CD14-positive monocyte (primary cell): ENCODE measurements around the gene HPDL. TPM values are rescaled to one million over a fixed set of nuclear protein-coding genes. Genes with fewer than 3 reads are reported as not detected.
A peak's percentile ranks its signal among the peaks of the same experiment; 100 is the strongest.
"Not testable (repeated sequence)": the region's sequence is repeated elsewhere in the genome, so short reads cannot be mapped to it uniquely, and the experiment has no call there.

ENCODE experiments used
- DNase-seq, 3 donors: peaks; one replicate each; pipeline ENCODE4 v3.0.0-alpha.2; 2011 to 2022
- H2AFZ ChIP-seq: 2 replicates; pipeline ENCODE4 v1.6.0; 2012; ENCODE audit warnings: mild to moderate bottlenecking, low read depth, low read length, inconsistent platforms; ENCODE audit not compliant: insufficient read depth, poor library complexity, severe bottlenecking
- H3K27ac ChIP-seq, 2 donors: 1 replicate in 1 of 2; 2 replicates in 1 of 2; pipeline ENCODE4 v1.5.1; 2012 to 2013; ENCODE audit warnings: low read length in 2 of 2, control low read depth in 1 of 2, inconsistent platforms in 1 of 2, low read depth in 1 of 2, mild to moderate bottlenecking in 1 of 2
- H3K27me3 ChIP-seq, 2 donors: one replicate each; pipeline versions ENCODE4 v1.6.0 to v1.6.1; 2011 to 2013; ENCODE audit warnings: low read length in 2 of 2; ENCODE audit not compliant: control insufficient read depth in 2 of 2, insufficient read depth in 2 of 2
- H3K36me3 ChIP-seq, 2 donors: replicated peaks in 1 of 2; 1 replicate in 1 of 2; 2 replicates in 1 of 2; pipeline versions ENCODE4 v1.5.1 to v1.6.1; 2012 to 2013; ENCODE audit warnings: low read length in 2 of 2, control low read depth in 1 of 2, inconsistent platforms in 1 of 2, mild to moderate bottlenecking in 1 of 2; ENCODE audit not compliant: insufficient read depth in 2 of 2, control insufficient read depth in 1 of 2
- H3K4me1 ChIP-seq, 2 donors: 1 replicate in 1 of 2; 2 replicates in 1 of 2; pipeline versions ENCODE4 v1.5.1 to v1.6.1; 2012 to 2013; ENCODE audit warnings: low read length in 2 of 2, control low read depth in 1 of 2, inconsistent platforms in 1 of 2, mild to moderate bottlenecking in 1 of 2, moderate library complexity in 1 of 2; ENCODE audit not compliant: insufficient read depth in 2 of 2, control insufficient read depth in 1 of 2
- H3K4me2 ChIP-seq: replicated peaks from 2 replicates; pipeline ENCODE3; 2012; ENCODE audit warnings: low read length, moderate library complexity, mild to moderate bottlenecking; ENCODE audit not compliant: poor library complexity, severe bottlenecking; ENCODE audit errors: extremely low read depth
- H3K4me3 ChIP-seq, 3 experiments: fragments of 200-600 bp in 1 of 3; sonication (generic) in 1 of 3; replicated peaks in 1 of 3; 1 replicate in 2 of 3; 2 replicates in 1 of 3; pipeline ENCODE4 v1.5.1; 2011 to 2013; ENCODE audit warnings: low read length in 3 of 3, mild to moderate bottlenecking in 3 of 3, control low read depth in 2 of 3, low read depth in 2 of 3, inconsistent platforms in 1 of 3, moderate library complexity in 1 of 3
- H3K79me2 ChIP-seq: 2 replicates; pipeline ENCODE4 v1.6.0; 2012; ENCODE audit warnings: mild to moderate bottlenecking, control low read depth, inconsistent platforms, low read length, moderate library complexity; ENCODE audit not compliant: insufficient read depth
- H3K9ac ChIP-seq: 2 replicates; pipeline ENCODE4 v1.6.0; 2017; ENCODE audit warnings: low read length, mild to moderate bottlenecking; ENCODE audit not compliant: insufficient read depth, poor library complexity, severe bottlenecking
- H3K9me3 ChIP-seq, 2 donors: replicated peaks in 1 of 2; 1 replicate in 1 of 2; 2 replicates in 1 of 2; pipeline versions ENCODE4 v1.5.1 to v1.6.1; 2012 to 2013; ENCODE audit warnings: low read length in 2 of 2, control low read depth in 1 of 2; ENCODE audit not compliant: control insufficient read depth in 1 of 2, insufficient read depth in 1 of 2
- H4K20me1 ChIP-seq: 2 replicates; pipeline ENCODE4 v1.6.0; 2012; ENCODE audit warnings: mild to moderate bottlenecking, low read length, control low read depth, moderate library complexity; ENCODE audit not compliant: insufficient read depth
- H3K27ac Mint-ChIP-seq, 7 donors: one replicate each; pipeline ENCODE4 v1.8.0; 2020; ENCODE audit warnings: mild to moderate bottlenecking in 7 of 7, mixed read lengths in 7 of 7, moderate library complexity in 6 of 7, inconsistent platforms in 2 of 7
- H3K27me3 Mint-ChIP-seq, 3 donors: one replicate each; pipeline ENCODE4 v1.8.0; 2021 to 2022; ENCODE audit warnings: low read depth in 3 of 3, mild to moderate bottlenecking in 3 of 3, mixed read lengths in 3 of 3, moderate library complexity in 3 of 3, inconsistent platforms in 1 of 3
- H3K36me3 Mint-ChIP-seq, 2 donors: one replicate each; pipeline ENCODE4 v1.8.0; 2020; ENCODE audit warnings: mixed read lengths in 2 of 2, inconsistent platforms in 1 of 2, mild to moderate bottlenecking in 1 of 2
- H3K4me1 Mint-ChIP-seq: one replicate; pipeline ENCODE4 v1.8.0; 2020; ENCODE audit warnings: mild to moderate bottlenecking, mixed read lengths
- H3K4me3 Mint-ChIP-seq, 2 donors: one replicate each; pipeline ENCODE4 v1.8.0; 2020; ENCODE audit warnings: mild to moderate bottlenecking in 2 of 2, mixed read lengths in 2 of 2, moderate library complexity in 1 of 2
- H3K9me3 Mint-ChIP-seq, 7 donors: one replicate each; pipeline ENCODE4 v1.8.0; 2020 to 2022; ENCODE audit warnings: mixed read lengths in 7 of 7, mild to moderate bottlenecking in 6 of 7, moderate library complexity in 6 of 7, inconsistent platforms in 2 of 7
- CTCF ChIP-seq: fragments of 200-600 bp; IDR thresholded peaks from one replicate; pipeline ENCODE4 v1.8.0; 2022; ENCODE audit warnings: antibody characterized with exemption, mild to moderate bottlenecking
- WGBS: methylation state at CpG from one replicate; pipeline ENCODE4 v1.1.5; 2013; ENCODE audit warnings: missing lambda C conversion rate; ENCODE audit not compliant: insufficient coverage; 5-methylcytosine and 5-hydroxymethylcytosine counted together
- intact Hi-C, 2 donors: fragments of 100-400 bp; cut with micrococcal nuclease; formaldehyde crosslinking; loops; one replicate each; pipeline versions ENCODE4 v1.15.0 to v1.15.1; 2023
- polyA minus RNA-seq: library from RNA; depleted of rRNA, polyadenylated mRNA; stranded (reverse); fragments of >200 nt; gene quantifications from 2 replicates; pipeline ENCODE4 v1.2.3, GENCODE V29; 2012
- polyA plus RNA-seq, 3 donors: library from polyadenylated mRNA; depleted of rRNA in 1 of 3; unstranded in 2 of 3; stranded (reverse) in 1 of 3; fragments of 300-500 nt in 2 of 3; fragments of >200 nt in 1 of 3; fragmentation: Illumina TruSeq in 2 of 3; gene quantifications; 1 replicate in 2 of 3; 2 replicates in 1 of 3; pipeline ENCODE4 v1.2.3, GENCODE V29; 2012 to 2021
- total RNA-seq, 12 experiments: library from RNA in 1 of 12; stranded (reverse) in 1 of 12; fragments of 120-200 nt in 1 of 12; gene quantifications; one replicate each; pipeline ENCODE4 v1.2.4 and lab custom pipeline; 2013 to 2026; ENCODE audit warnings: mixed read lengths in 6 of 12, inconsistent platforms in 1 of 12

HPDL gene
- 0.10 TPM for total RNA-seq (2013)
- polyA plus RNA-seq = under 1 TPM in 1 of 3 donors, not detected in 2; 0.17 TPM
- not detected in 2 replicates for polyA minus RNA-seq
- total RNA-seq (lab: John Stamatoyannopoulos, UW) = 0 to 0.32 (median 0.04) reads per million in 11 experiments

- no peak for DNase-seq
- Histone ChIP-seq H4K20me1 (no peaks in the 10 kb centered on the region), H3K4me3 (peak within 1 kb of the TSS; percentile 39 to 76 (median 48)), H3K9ac (peak within 1 kb of the TSS; percentile 53), H3K36me3 (peaks cover 12 to 28% of the 10 kb centered on the region in 2 donors), H3K79me2 (no peaks in the 10 kb centered on the region), H3K4me1 (peaks cover 15 to 18% of the 10 kb centered on the region in 2 donors), H3K27me3 (peaks cover 0 to 4% of the 10 kb centered on the region in 2 donors), H3K9me3 (no peaks in the 10 kb centered on the region), H3K27ac (no peak within 1 kb of the TSS), H3K4me2 (peak within 1 kb of the TSS; percentile 84), H2AFZ (peak within 1 kb of the TSS; percentile 88)
- Mint-ChIP-seq H3K27me3 (peaks cover 2 to 18% (median 6%) of the 10 kb centered on the region in 3 donors), H3K4me3 (peak within 1 kb of the TSS; percentile 83 to 89), H3K4me1 (peaks cover 19% of the 10 kb centered on the region), H3K36me3 (peaks cover 19 to 28% of the 10 kb centered on the region in 2 donors), H3K27ac (peak within 1 kb of the TSS in 1 of 7 donors; percentile 65), H3K9me3 (peaks cover 0 to 3% (median 0%) of the 10 kb centered on the region in 7 donors)
- TF ChIP-seq CTCF = no peak
- WGBS = 10% methylated on average over 96 of the region's 96 CpGs
- intact Hi-C loops = no loop called here
Measured at GRCh38 chr1:45326627-45327623, at the start of gene HPDL. TSS of gene HPDL (plus strand) at chr1:45326895. CDS start at chr1:45327149, 254 bp downstream.

GRCh38 chr1:45282351-45282750 lies 44.3 kb upstream of the HPDL start:
- Histone ChIP-seq H3K36me3 (no peaks in the 10 kb centered on the region), H3K9ac (no peak overlapping the region), H4K20me1 (no peaks in the 10 kb centered on the region), H3K9me3 (peaks cover 0 to 7% of the 10 kb centered on the region in 2 donors), H3K79me2 (no peaks in the 10 kb centered on the region), H2AFZ (no peak overlapping the region), H3K4me3 (no peak overlapping the region), H3K4me2 (no peak overlapping the region), H3K27me3 (no peaks in the 10 kb centered on the region), H3K4me1 (no peaks in the 10 kb centered on the region), H3K27ac (no peak overlapping the region)
- Mint-ChIP-seq H3K9me3 (peaks cover 11 to 22% (median 17%) of the 10 kb centered on the region in 7 donors), H3K4me1 (peaks cover 8% of the 10 kb centered on the region), H3K4me3 (no peak overlapping the region), H3K36me3 (no peaks in the 10 kb centered on the region), H3K27me3 (peaks cover 1 to 8% (median 3%) of the 10 kb centered on the region in 3 donors), H3K27ac (no peak overlapping the region)
- 0% methylated on average over 1 of the region's 3 CpGs for WGBS
- no peak for DNase-seq
- intact Hi-C loops = no loop called here
- TF ChIP-seq CTCF = no peak

GRCh38 chr1:45284858-45285257 lies 41.8 kb upstream of the HPDL start:
- H3K9me3 ChIP-seq, H3K27me3 Mint-ChIP-seq, H2AFZ ChIP-seq, H3K4me3 Mint-ChIP-seq, DNase-seq, H3K4me1 Mint-ChIP-seq, H3K27ac Mint-ChIP-seq, H4K20me1 ChIP-seq, H3K4me1 ChIP-seq, H3K27ac ChIP-seq, H3K36me3 Mint-ChIP-seq, H3K9ac ChIP-seq, H3K27me3 ChIP-seq, H3K4me2 ChIP-seq, H3K36me3 ChIP-seq, intact Hi-C loops, H3K4me3 ChIP-seq, H3K79me2 ChIP-seq: not testable (repeated sequence)
- WGBS = 93% methylated on average over 6 of the region's 9 CpGs
- peaks cover 8 to 19% (median 13%) of the 10 kb centered on the region in 7 donors for H3K9me3 Mint-ChIP-seq
